ENCODE measurements around the gene CFB.

CFB gene

GRCh38 chr6:31899882-31900722 is 45.8 kb upstream of the CFB start (continued):
- peak; percentile 82 for TF ChIP-seq GLIS2 (tag by site-specific recombination; IDR thresholded peaks at IDR 0.05)
- TF ChIP-seq ZNF266 (tag by site-specific recombination; IDR thresholded peaks at IDR 0.05; ENCODE audit: low read depth) = no peak
- no peak for TF ChIP-seq ZNF654 (tag by site-specific recombination; IDR thresholded peaks at IDR 0.05; ENCODE audit: low read depth)
- TF ChIP-seq ZNF2 (tag by site-specific recombination; IDR thresholded peaks at IDR 0.05) = no peak
- TF ChIP-seq GLIS1 (tag by site-specific recombination; IDR thresholded peaks at IDR 0.05) = peak; percentile 90
- peak; percentile 21; the same call in 1 of the 2 replicates for TF ChIP-seq ZIC2 (tag by site-specific recombination; IDR thresholded peaks at IDR 0.05)
- TF ChIP-seq ZNF549 (tag by site-specific recombination; IDR thresholded peaks at IDR 0.05) = no peak
- TF ChIP-seq ZNF600 (tag by site-specific recombination; IDR thresholded peaks at IDR 0.05) = peak; percentile 44

- H3K27ac ChIP-seq (ENCODE audit: extremely low read depth, low read depth, low read length) = peak overlapping the region; percentile 9; the same call in 1 of the 2 replicates
- peak; percentile 99 for TF ChIP-seq ZNF600 (tag by site-specific recombination; IDR thresholded peaks at IDR 0.05)
- TF ChIP-seq ZNF211 (tag by site-specific recombination; IDR thresholded peaks at IDR 0.05; ENCODE audit: low read depth) = no peak
- TF ChIP-seq RBAK (tag by site-specific recombination; IDR thresholded peaks at IDR 0.05) = no peak
- TF ChIP-seq ZNF580 (tag by site-specific recombination; IDR thresholded peaks at IDR 0.05) = no peak
- TF ChIP-seq ZBTB44 (tag by site-specific recombination; IDR thresholded peaks at IDR 0.05) = no peak
- TF ChIP-seq IKZF3 (tag by site-specific recombination; IDR thresholded peaks at IDR 0.05) = 0 out of 2 replicates have a peak, but pooled peaks have one; percentile 24
- H3K9me3 ChIP-seq (ENCODE audit: control insufficient read depth, insufficient read depth, low read depth, low read length) = no peaks in the 10 kb centered on the region
- peaks cover 7% of the 10 kb centered on the region for H3K4me1 ChIP-seq (ENCODE audit: control insufficient read depth, insufficient read depth, low read length)
- H3K4me3 ChIP-seq (ENCODE audit: low read depth, low read length) = peak overlapping the region; percentile 62
- POLR2A ChIA-PET = interaction anchor here (0.7 to 2.4 kb wide), 5 partner anchors 17 to 73 kb away, joined by 3 to 12 read pairs (median 5); partner anchors contain the start of genes DXO and HSPA1B
- CTCF ChIA-PET = interaction anchor here (1.2 kb wide), 1 partner anchor 13 kb away, joined by 4 read pairs; no protein-coding TSS in a partner anchor
- H3K36me3 ChIP-seq (ENCODE audit: control insufficient read depth in 2 of 2, insufficient read depth in 1 of 2, low read length in 2 of 2) = peaks cover 0 to 8% of the 10 kb centered on the region in 2 experiments; a peak in 1 of 3 replicates
Observed at GRCh38 chr6:31900917-31901414, 44.9 kb upstream of the CFB start.

GRCh38 chr6:31901415-31901952 is 44.4 kb upstream of the CFB start:
- H3K27ac ChIP-seq (ENCODE audit: extremely low read depth, low read depth, low read length) = peak overlapping the region; percentile 9; the same call in 1 of the 2 replicates
- H3K36me3 ChIP-seq (ENCODE audit: control insufficient read depth in 2 of 2, insufficient read depth in 1 of 2, low read length in 2 of 2) = peaks cover 0 to 4% of the 10 kb centered on the region in 2 experiments; a peak in 1 of 3 replicates
- peak overlapping the region; percentile 62 for H3K4me3 ChIP-seq (ENCODE audit: low read depth, low read length)
- POLR2A ChIA-PET = interaction anchor here (0.6 to 2.4 kb wide), 7 partner anchors 11 to 74 kb away, joined by 3 to 12 read pairs (median 6); partner anchors contain the start of genes DXO, HSPA1B and NEU1
- H3K4me1 ChIP-seq (ENCODE audit: control insufficient read depth, insufficient read depth, low read length) = peaks cover 9% of the 10 kb centered on the region
- CTCF ChIA-PET = interaction anchor here (1.2 kb wide), 1 partner anchor 14 kb away, joined by 4 read pairs; no protein-coding TSS in a partner anchor
- no peaks in the 10 kb centered on the region for H3K9me3 ChIP-seq (ENCODE audit: control insufficient read depth, insufficient read depth, low read depth, low read length)
- TF ChIP-seq KLF16 (tag by site-specific recombination; IDR thresholded peaks at IDR 0.05) (peak; percentile 71), SP2 (tag by site-specific recombination; IDR thresholded peaks at IDR 0.05) (peak; percentile 26), ZNF843 (tag by site-specific recombination; IDR thresholded peaks at IDR 0.05) (no peak), GLI4 (tag by site-specific recombination; IDR thresholded peaks at IDR 0.05) (no peak), ZFP69B (tag by site-specific recombination; IDR thresholded peaks at IDR 0.05) (no peak), ZNF133 (tag by site-specific recombination; IDR thresholded peaks at IDR 0.05) (no peak), GLIS2 (tag by site-specific recombination; IDR thresholded peaks at IDR 0.05) (peak; percentile 24; the same call in 1 of the 2 replicates), ZNF416 (tag by site-specific recombination; IDR thresholded peaks at IDR 0.05) (no peak), ZNF157 (tag by site-specific recombination; IDR thresholded peaks at IDR 0.05) (no peak), ZNF214 (tag by site-specific recombination; IDR thresholded peaks at IDR 0.05; ENCODE audit: borderline replicate concordance) (no peak), KLF9 (tag by site-specific recombination; IDR thresholded peaks at IDR 0.05; ENCODE audit: low read depth) (peak; percentile 99), ZNF155 (tag by site-specific recombination; IDR thresholded peaks at IDR 0.05) (no peak), ZBTB26 (tag by site-specific recombination; optimal IDR thresholded peaks at IDR 0.05) (peak; percentile 3), ZNF112 (tag by site-specific recombination; IDR thresholded peaks at IDR 0.05) (no peak), KLF1 (tag by site-specific recombination; IDR thresholded peaks at IDR 0.05) (0 out of 2 replicates have a peak, but pooled peaks have one; percentile 24), ZNF10 (tag by site-specific recombination; IDR thresholded peaks at IDR 0.05) (no peak), ZSCAN16 (tag by site-specific recombination; IDR thresholded peaks at IDR 0.05) (no peak)

Data from HEK293 (cell line).